Midbrain (tissue), 1 donor: ENCODE measurements around the gene DDX18.
"Not testable (repeated sequence)": the region's sequence is repeated elsewhere in the genome, so short reads cannot be mapped to it uniquely, and the experiment has no call there.

Experiments used
- DNase-seq: peaks from one replicate; lab custom pipeline; 2025; lab: John Stamatoyannopoulos, UW

DDX18 gene

DNA sequence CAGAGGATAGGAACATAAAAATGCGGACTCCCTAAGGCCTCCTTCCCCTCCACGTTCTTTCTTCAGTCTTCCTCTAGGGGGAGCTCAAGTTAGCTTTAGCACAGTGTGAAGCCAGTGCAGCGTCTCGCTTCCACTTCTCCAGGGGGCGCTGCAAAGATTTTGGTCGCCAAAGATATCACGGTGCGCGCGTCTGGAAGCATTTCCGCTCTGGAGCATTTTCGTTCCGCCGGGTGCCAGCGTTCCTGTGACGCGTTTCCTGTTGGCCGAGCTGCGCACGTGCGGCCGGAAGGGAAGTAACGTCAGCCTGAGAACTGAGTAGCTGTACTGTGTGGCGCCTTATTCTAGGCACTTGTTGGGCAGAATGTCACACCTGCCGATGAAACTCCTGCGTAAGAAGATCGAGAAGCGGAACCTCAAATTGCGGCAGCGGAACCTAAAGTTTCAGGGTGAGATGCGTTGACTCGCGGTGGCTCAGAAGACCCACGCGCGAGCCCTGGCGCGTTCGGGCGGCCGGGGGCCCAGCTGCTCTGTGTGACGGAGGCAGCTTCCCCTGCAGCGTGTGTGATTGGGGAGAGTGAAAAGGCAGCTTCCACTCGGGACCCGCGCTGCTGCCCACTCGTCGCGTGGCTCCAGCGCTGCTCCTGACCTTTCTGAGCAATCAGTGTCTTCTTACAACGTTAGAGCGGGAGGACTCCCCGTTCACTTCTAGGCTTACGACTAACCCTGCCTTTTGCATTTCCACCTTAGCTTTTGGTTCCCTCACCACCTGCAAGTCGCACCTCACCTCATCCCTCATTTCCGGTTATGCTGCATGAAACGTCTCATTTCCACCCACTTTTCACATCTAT is at the start of gene DDX18:
TSS of gene DDX18 (plus strand) at position 275 of the 848 bp plus-strand sequence. CDS start at position 362, 87 bp downstream.
- peak; percentile 99 for DNase-seq

DNA sequence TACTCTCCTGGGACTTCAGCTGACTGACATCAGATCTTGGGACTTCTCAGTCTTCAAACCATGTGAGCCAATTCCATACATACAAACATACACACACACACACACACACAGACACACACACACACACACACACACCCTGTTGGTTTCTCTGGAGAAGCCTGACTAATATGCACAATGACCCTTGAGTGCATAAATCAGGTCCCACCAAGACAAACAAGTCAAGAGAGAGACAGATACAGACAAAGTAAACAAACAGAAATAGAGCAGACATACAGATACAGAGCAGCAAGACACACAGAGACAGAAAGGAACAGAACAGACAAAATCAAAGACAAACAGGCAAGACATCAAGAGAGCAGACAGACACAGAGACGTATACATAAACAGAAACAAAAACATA is 43.8 kb upstream of the DDX18 start:
- DNase-seq = no peak

DNA sequence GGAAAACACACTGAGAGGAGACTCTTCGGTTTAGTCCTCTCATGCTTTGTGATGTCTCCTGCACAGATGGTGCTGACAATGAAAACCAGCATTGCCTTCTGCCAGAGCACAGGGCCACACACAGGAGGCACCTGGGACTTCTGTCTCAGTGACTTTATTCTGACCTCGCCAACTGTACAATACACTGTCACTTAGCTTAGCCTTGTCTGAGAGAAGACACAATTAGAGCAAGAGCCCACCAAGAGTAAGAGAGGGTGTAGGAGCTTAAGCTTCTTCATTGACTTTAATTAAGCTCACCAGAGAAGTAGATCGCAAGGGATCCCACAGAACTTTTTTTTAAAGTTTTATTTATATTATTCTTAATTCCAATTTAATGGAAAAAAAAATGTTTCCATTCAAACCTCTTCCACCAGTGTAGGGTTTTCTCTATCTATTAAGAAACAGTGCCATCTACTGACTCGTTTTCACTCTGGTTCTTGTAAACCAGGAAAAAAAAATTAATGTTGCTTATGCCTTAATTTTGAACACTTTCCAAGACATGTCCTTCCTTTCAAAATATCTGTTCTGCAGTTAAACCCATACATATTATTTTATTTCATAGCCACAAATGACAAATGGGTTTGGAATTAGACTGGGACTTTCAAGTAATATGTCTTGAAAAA is 42.4 kb upstream of the DDX18 start:
- peak; percentile 8 for DNase-seq

DNA sequence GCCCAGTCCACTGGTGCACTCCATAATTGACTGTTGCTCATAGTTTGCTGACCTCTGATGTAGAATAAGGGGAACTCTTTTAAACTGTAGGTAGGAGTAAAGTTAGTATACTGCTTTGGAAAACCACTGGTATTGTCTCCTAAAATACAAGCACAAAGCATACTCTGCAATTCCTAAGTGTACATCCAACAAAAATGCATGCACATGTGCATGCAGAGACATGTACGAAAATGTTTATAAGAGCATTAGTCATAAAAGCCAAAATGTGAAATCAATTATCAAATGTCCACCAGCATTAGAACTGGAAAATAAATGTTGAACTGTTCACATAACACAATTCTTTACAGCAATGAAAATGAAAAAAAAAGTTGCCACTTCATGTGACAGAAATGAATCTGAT is 39.8 kb upstream of the DDX18 start:
- no peak for DNase-seq

DNA sequence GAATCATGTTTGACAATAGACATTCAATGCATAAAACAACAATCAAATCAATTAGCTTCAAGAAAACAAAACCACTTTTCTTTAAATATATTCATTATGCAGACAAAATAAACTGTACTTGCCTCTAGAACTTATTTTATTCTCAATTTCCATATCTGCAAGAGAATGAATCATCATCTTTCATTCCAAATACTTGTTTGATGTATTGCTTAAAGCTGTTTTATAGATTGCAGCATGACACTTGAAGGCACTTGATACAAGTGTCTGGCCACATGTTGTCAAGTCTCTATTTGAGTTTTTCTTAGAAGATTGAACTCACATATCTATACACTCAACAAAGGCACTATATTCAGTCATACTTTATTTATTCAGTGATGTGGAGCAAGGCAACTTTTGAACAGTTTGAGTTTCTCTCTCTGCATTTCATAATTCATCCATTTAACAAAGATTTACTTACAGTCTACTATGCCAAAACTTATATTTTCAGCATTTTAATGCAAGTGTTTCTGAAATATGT is 38.7 kb upstream of the DDX18 start:
- no peak for DNase-seq

DNA sequence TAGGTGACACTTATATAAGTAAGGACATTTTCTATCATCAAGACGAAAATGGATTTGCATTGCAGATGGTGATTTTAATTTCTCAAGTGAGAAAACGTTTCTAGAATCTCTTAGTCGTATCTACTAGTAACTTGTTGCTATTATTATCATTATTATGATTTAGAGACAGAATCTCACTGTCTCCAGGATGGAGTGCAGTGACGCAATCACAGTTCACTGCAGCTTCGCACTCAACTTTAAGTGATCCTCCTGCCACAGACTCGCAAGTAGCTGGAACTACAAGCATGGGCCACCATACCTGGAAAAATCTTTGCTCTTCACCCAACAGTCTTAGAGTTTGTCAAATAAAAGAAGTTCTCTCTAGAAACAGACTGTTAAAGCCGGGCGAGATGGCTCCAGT is 37.6 kb upstream of the DDX18 start:
- DNase-seq = no peak

DNA sequence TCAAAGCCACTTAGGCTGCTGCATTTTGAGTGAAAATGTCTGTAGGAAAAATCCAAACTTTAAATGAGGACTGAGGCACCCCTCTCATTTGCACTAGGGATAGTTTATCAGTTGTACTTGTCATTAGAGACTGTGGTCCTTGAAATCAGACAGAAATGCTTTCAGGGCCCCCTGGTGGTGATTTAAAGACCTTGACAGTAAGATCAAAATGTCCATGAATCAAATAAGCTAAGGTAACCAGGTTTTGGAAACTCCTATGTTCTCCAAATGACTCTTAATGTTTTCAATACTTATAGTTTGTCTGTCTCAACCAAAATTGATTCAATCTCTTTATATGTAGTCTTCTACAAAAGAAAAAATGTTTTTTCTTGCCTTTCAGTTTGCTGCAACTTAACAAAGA is 28.8 kb upstream of the DDX18 start:
- peak; percentile 18 for DNase-seq

DNA sequence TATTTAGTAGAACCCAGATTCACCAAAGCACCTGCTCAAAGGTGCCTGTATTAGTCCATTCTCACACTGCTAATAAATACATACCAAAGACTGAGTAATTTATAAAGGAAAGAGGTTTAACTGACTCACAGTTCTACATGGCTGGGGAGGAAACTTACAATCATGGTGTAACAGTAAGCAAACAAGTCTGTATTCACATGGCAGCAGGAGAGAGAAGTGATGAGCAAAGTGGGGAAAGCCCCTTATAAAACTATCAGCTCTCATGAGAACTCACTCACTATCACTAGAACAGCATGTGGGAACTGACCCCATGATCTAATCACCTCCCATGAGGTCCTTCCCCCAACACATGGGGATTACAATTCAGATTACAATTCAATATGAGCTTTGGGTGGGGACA is 28.0 kb upstream of the DDX18 start:
- DNase-seq = no peak

DNA sequence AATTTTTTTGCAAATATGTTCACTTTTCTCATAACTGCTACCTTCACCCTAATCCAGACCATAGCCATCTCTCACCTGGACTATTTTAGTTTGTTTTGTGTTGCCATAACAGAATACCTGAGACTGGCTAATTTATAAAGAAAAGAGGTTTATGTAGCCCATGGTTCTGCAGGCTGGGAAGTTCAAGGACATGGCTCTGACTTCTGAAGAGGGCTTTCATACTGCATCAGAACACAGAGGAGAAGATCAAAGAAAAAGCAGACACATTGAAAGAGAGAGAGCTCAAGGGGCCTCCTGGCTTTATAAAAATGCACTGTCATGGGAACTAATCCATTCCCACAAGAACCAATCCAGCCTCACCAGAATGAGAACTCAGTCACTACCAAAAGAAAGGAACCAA is 25.0 kb upstream of the DDX18 start:
- DNase-seq = no peak

DNA sequence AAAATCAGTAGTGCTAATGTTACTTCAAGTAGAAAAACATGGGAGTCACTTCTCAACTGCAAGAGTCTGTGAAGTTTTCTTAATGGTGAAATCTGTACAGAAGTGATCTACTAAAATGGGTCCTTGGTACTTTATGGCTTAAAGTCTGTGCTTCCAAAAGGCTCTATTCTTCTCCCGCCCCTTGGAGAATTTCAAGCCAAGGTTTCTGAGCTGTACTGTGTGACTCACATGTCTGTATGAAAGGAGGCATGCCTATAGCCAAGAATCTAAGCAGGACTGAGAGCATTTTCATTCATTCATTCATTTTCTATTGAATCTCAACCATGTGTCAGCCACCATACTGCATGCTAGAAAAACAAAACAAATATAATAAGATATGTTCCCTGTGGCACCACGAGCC is 19.8 kb upstream of the DDX18 start:
- no peak for DNase-seq

DNA sequence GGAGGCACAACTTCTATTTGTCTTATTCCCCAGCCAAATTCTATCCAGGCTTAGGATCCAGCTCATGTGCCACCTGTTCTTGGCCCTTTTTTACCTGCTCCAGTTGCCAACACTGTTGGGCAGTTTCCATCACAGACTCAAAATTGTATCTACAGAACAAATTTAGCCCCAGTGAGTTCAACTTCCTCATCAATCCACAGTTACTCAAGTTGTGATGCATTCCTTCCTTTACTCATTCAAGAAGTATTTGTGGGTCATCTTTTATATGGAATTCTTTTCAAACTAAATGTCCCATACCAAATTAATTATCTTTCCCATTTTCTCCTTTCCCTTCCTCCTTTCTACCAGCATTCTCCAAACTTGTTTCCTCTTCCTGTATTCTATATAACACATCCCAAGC is 12.7 kb upstream of the DDX18 start:
- DNase-seq = no peak

DNA sequence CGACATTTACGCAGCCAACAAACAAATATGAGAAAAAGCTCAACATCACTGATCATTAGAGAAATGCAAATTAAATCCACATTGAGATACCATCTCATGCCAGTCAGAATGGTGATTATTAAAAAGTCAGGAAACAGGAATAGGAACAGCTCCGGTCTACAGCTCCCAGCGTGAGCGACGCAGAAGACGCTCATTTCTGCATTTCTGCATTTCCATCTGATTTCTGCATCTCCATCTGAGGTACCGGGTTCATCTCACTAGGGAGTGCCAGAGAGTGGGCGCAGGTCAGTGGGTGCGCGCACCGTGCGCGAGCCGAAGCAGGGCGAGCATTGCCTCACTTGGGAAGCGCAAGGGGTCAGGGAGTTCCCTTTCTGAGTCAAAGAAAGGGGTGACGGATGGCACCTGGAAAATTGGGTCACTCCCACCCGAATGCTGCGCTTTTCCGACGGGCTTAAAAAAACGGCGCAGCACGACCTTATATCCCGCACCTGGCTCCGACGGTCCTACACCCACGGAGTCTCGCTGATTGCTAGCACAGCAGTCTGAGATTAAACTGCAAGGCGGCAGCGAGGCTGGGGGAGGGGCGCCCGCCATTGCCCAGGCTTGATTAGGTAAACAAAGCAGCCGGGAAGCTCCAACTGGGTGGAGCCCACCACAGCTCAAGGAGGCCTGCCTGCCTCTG is 10.7 kb upstream of the DDX18 start:
- DNase-seq = not testable (repeated sequence)

DNA sequence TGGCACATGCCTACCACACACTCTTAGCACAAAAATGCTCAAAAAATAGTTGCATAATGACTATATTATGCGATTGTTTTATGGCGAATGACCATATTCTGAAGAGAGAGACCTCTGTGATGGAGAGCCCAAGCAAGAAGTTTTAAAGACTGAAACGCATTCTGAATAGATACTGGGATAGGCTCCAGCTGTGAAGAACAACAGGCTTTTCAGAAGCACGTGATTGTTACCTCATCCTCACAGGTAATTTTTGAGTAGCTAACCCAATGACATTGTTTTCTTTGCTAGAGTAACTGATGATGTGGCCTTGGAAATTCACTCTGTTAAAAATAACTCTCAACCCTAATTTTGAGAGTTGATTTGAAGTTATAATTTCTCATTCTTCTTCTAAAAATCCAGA is 2.0 kb upstream of the DDX18 start:
- no peak for DNase-seq

DNA sequence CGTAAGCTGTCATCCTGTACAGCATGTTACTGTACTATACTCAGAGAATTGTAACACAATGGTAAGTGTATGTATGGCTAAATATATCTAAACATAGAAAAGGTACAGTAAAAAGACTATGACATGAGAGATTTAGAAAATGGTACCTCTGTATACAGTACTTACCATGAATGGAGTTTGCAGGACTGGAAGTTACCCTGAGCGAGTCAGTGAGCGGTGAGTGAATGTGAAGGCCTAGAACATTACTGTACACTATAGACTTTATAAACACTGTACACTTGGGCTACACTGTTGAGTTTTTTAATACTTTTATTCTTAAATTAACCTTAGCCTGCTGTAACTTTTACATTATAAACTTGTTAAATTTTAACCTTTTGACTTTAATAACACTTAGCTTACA is 1.5 kb downstream of the DDX18 start:
- no peak for DNase-seq

DNA sequence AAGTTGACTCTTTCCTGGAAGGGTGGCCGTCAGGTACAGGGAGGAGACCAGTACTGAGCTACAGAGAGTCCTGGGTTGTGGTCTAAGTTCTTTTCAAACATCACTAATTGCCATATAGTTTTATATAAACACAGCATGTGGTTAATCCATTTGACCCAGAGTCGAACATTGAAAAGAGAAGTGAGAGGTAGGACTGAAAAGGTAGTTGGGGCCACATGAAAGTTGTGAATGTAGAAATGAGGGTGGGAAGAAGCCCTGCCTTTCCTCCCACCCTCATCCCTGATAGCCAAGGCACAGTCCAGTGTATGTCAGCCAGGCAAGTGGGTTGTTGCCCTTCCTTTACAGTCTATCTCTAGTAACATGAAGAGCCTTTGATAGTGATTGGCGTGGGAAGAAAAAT is 4.4 kb downstream of the DDX18 start:
- no peak for DNase-seq

DNA sequence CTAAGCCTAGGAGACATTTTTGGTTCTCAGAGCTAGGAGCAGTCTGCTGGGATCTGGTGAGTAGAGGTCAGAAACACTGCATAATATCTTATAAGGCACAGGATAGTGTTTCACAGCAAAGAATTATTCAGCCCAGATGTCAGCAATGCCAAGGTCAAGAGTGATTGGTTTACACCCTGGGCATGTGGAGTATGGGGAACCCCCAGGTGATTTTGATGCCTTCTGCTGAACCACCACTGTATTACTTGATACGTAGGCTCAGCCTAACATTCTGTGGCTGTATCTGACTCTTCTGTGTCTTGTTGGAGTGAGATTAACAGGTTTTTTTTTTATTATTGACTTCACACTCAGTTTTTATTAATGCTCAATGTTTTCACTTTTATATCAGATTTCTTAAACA is 6.0 kb downstream of the DDX18 start:
- no peak for DNase-seq

DNA sequence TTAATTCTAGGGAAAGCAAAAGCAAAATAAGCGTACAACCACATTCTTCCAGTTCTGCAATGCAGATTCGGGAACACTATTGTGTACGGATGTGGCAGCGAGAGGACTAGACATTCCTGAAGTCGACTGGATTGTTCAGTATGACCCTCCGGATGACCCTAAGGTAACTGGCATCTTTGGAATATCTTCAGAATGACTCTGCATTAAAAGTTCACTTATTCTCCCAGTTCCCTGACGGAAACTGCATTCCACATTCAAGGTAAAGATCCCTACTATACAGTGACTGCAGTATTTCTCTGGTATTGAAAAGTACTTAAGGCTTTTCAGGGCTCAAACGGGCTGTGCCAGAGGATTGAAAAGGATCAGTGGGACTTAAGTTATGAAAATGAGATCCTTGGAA is 10.9 kb downstream of the DDX18 start:
- DNase-seq = no peak

DNA sequence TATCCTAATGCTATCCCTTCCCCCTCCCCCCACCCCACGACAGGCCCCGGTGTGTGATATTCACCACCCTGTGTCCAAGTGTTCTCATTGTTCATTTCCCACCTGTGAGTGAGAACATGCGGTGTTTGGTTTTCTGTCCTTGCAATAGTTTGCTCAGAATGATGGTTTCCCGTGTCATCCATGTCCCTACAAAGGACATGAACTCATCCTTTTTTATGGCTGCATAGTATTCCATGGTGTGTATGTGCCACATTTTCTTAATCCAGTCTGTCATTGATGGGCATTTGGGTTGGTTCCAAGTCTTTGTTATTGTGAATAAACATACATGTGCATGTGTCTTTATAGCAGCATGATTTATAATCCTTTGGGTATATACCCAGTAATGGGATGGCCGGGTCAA is 13.0 kb downstream of the DDX18 start:
- DNase-seq = not testable (repeated sequence)

DNA sequence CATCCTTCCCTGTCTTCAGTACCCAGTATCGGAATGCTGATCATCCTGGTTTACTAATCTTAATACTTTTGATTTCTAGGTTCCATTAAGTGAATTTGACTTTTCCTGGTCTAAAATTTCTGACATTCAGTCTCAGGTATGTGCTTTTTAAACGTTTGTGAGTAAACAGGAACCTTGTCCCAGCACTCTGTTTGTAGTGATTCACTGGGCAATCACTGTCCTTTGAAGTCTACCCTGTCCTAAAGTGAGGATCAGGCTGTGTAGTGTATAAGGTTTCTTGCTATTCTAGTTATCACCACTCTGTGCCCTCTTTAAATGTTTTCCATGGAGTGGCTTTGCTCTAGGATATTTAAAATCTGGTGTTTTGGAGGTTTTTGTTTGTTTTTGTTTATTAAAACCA is 14.4 kb downstream of the DDX18 start:
- no peak for DNase-seq

DNA sequence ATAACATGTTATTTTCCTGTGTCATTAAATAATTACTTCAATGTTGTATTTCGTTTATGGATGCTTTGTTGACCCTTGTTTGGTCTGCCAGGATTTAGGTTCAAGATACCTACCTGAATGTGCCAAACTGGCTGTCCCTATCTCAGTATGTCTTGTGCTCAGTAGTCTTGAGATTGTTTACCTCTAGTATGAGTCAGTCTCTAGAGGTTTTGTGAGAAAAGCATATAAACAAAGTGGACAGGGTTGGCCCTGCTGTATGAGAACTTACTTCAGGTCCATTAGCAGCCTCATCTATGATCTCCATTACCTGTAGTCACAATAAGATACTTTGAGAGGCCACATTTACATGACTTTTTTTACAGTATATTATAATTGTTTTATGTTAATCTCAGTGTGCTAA is 17.8 kb downstream of the DDX18 start:
- no peak for DNase-seq

DNA sequence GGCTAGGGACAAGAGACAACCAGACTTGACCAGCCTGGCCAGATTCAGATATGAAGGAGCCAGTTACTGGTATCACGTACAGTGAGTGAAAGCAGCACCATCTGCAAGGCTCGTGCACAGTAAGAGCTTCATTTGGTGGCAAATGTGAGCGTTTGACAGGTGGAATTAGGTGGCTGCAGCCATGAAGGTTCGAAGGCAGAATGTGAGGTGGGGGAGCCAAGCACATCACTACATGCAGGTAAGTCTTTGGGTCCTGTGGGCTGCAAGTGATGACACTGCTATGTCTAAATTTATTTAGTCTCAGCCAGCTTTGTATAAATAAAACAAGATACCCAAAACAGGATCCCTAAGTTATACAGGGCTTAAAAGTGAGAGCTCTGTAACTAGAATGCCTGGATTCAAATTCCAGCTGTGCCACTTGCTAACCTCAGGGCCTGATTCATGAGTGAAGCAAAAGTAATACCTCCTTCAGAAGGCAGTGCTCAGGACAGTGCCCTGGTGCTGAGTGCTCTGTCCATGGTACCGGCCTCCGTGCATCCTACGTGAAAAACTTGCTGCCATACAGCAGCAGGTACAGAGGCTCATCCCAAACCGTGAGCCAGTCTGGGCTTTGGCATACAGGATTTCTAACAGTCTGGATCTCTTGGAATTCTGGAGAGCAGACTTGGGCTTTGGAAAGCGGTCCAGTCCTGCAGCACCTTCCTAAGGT is 18.6 kb downstream of the DDX18 start:
- no peak for DNase-seq

DNA sequence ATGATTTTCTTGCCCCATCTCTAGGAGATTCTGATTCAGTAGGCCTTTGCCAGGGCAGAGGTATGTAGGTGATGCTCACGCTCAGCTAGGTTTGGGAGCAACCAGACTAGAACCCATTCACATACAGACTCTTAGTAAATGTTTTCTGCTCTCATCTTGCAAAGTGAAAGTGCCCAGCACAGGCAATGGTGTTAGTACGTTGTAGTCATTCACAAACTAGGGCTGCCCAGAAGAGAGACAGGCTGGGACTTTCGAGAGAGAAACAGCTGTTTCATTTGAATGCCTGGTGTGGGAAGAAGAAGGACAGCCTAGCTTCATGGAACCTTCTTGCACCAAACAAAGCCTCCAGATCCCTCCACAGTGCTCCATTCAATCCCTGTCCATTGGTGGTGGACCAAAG is 19.4 kb downstream of the DDX18 start:
- no peak for DNase-seq
